Thyroid gland (tissue), 4 donors: ENCODE results near the gene VCAN.

Source experiments
- POLR2A ChIP-seq, 2 donors: fragments of 450-650 bp; IDR thresholded peaks; one replicate each; pipeline ENCODE4 v1.6.1; 2017; ENCODE audit warnings: antibody characterized with exemption in 2 of 2, mild to moderate bottlenecking in 2 of 2, moderate library complexity in 1 of 2
- TF ChIP-seq, protein P1 (sequence below), 6 experiments: fragments of 200-600 bp in 3 of 6; fragments of 450-650 bp in 3 of 6; sonication (generic) in 3 of 6; IDR thresholded peaks; one replicate each; pipeline ENCODE4 v1.5.1; 2016 to 2019; ENCODE audit warnings: antibody characterized with exemption in 6 of 6, mild to moderate bottlenecking in 2 of 6, inconsistent platforms in 1 of 6, moderate library complexity in 1 of 6

DNA sequence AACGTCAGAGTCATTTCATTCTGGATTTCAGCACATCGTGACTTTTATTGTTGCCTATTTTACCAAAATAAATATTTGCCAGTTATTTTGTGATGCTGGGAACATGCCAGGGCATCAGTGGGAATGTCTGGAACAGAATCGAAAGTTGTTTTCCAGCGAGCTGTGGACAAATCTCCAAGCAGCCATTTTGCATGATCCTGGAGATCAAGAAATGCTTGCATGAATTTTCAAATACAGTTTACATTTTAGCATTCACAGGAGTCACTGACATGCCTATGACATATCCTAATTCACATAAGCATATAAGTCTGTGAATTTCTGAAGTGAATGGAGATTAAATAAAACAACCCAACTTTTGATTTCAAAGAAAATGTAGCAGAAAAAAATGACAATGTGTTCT lies 119.4 kb downstream of the VCAN start:
- TF ChIP-seq, protein P1, sequence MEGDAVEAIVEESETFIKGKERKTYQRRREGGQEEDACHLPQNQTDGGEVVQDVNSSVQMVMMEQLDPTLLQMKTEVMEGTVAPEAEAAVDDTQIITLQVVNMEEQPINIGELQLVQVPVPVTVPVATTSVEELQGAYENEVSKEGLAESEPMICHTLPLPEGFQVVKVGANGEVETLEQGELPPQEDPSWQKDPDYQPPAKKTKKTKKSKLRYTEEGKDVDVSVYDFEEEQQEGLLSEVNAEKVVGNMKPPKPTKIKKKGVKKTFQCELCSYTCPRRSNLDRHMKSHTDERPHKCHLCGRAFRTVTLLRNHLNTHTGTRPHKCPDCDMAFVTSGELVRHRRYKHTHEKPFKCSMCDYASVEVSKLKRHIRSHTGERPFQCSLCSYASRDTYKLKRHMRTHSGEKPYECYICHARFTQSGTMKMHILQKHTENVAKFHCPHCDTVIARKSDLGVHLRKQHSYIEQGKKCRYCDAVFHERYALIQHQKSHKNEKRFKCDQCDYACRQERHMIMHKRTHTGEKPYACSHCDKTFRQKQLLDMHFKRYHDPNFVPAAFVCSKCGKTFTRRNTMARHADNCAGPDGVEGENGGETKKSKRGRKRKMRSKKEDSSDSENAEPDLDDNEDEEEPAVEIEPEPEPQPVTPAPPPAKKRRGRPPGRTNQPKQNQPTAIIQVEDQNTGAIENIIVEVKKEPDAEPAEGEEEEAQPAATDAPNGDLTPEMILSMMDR (IDR thresholded peaks at IDR 0.05), result no peak
- no peak for TF ChIP-seq POLR2A (IDR thresholded peaks at IDR 0.05)
